Naive thymus-derived CD4-positive, alpha-beta T cell (primary cell): Measurements from ENCODE around the gene TECTA. TPM values are rescaled to one million over a fixed set of nuclear protein-coding genes. Genes with fewer than 3 reads are reported as not detected.
"Not testable (repeated sequence)": the region's sequence is repeated elsewhere in the genome, so short reads cannot be mapped to it uniquely, and the experiment has no call there.

ENCODE experiments used
- ATAC-seq: fragments of 150-1000 bp; cut with Tn5 transposase; 2 replicates; pipeline ENCODE4 v1.10.0; 2021; ENCODE audit warnings: mild to moderate bottlenecking, moderate library complexity
- CTCF ChIA-PET: fragments of 350-600 bp; sonication (Branson Sonifier 250); formaldehyde crosslinking; loops from one replicate; lab custom pipeline; 2021; ENCODE audit warnings: antibody characterized with exemption; lab: Charles Lee
- POLR2A ChIA-PET: fragments of 350-600 bp; sonication (Branson Sonifier 250); formaldehyde crosslinking; loops from one replicate; lab custom pipeline; 2021; ENCODE audit warnings: antibody characterized with exemption, inconsistent platforms; lab: Charles Lee
- DNase-seq, 9 donors: peaks; one replicate each; pipeline versions ENCODE4 v3.0.0 to v3.0.0-alpha.2; 2020 to 2022; ENCODE audit warnings: mixed read lengths in 1 of 9
- H3K27ac ChIP-seq: one replicate; pipeline ENCODE4 v1.7.0; 2013; ENCODE audit warnings: mild to moderate bottlenecking, low read depth, low read length, moderate library complexity
- H3K27me3 ChIP-seq, 2 donors: one replicate each; pipeline ENCODE4 v1.7.0; 2013; ENCODE audit warnings: low read length in 2 of 2, mild to moderate bottlenecking in 2 of 2, moderate library complexity in 2 of 2; ENCODE audit not compliant: control insufficient read depth in 2 of 2, insufficient read depth in 2 of 2
- H3K36me3 ChIP-seq, 3 experiments: 1 replicate in 2 of 3; 2 replicates in 1 of 3; pipeline ENCODE4 v1.7.0; 2013; ENCODE audit warnings: low read length in 3 of 3, mild to moderate bottlenecking in 3 of 3, moderate library complexity in 1 of 3; ENCODE audit not compliant: insufficient read depth in 3 of 3, control insufficient read depth in 2 of 3
- H3K4me1 ChIP-seq, 2 donors: one replicate each; pipeline ENCODE4 v1.7.0; 2013; ENCODE audit warnings: low read length in 2 of 2, mild to moderate bottlenecking in 2 of 2, moderate library complexity in 1 of 2; ENCODE audit not compliant: control insufficient read depth in 2 of 2, insufficient read depth in 2 of 2
- H3K4me3 ChIP-seq: 2 replicates; pipeline ENCODE4 v1.7.0; 2013; ENCODE audit warnings: mild to moderate bottlenecking, low read length
- H3K9me3 ChIP-seq, 3 experiments: 1 replicate in 2 of 3; 2 replicates in 1 of 3; pipeline ENCODE4 v1.7.0; 2013; ENCODE audit warnings: low read length in 3 of 3; ENCODE audit not compliant: control insufficient read depth in 2 of 3
- H3K27ac Mint-ChIP-seq, 9 donors: one replicate each; pipeline ENCODE4 v1.8.0; 2020 to 2022; ENCODE audit warnings: mixed read lengths in 9 of 9, mild to moderate bottlenecking in 8 of 9, moderate library complexity in 5 of 9, inconsistent platforms in 2 of 9
- H3K27me3 Mint-ChIP-seq, 5 donors: one replicate each; pipeline ENCODE4 v1.8.0; 2021 to 2022; ENCODE audit warnings: mixed read lengths in 5 of 5, mild to moderate bottlenecking in 1 of 5
- H3K36me3 Mint-ChIP-seq, 5 donors: one replicate each; pipeline ENCODE4 v1.8.0; 2020 to 2022; ENCODE audit warnings: mixed read lengths in 5 of 5, mild to moderate bottlenecking in 3 of 5, inconsistent platforms in 1 of 5
- H3K4me1 Mint-ChIP-seq, 7 donors: one replicate each; pipeline ENCODE4 v1.8.0; 2020 to 2022; ENCODE audit warnings: mixed read lengths in 7 of 7, mild to moderate bottlenecking in 3 of 7, inconsistent platforms in 1 of 7
- H3K4me3 Mint-ChIP-seq, 10 donors: one replicate each; pipeline ENCODE4 v1.8.0; 2020 to 2022; ENCODE audit warnings: mild to moderate bottlenecking in 10 of 10, mixed read lengths in 10 of 10, moderate library complexity in 6 of 10, inconsistent platforms in 2 of 10
- H3K9me3 Mint-ChIP-seq, 11 donors: one replicate each; pipeline ENCODE4 v1.8.0; 2020 to 2022; ENCODE audit warnings: mixed read lengths in 11 of 11, mild to moderate bottlenecking in 4 of 11, inconsistent platforms in 1 of 11, moderate library complexity in 1 of 11
- intact Hi-C, 2 donors: fragments of 100-400 bp; cut with micrococcal nuclease; formaldehyde crosslinking; loops; one replicate each; pipeline ENCODE4 v1.15.1; 2023
- polyA plus RNA-seq, 2 donors: library from polyadenylated mRNA; unstranded; fragments of 300-500 nt; fragmentation: Illumina TruSeq; gene quantifications; one replicate each; pipeline ENCODE4 v1.2.3, GENCODE V29; 2021
- total RNA-seq, 6 experiments: library from RNA in 5 of 6; stranded (reverse) in 5 of 6; gene quantifications; 1 replicate in 5 of 6; 2 replicates in 1 of 6; pipeline ENCODE4 v1.2.3 and lab custom pipeline; 2021 to 2026

Gene TECTA
- total and polyA plus RNA-seq, 7 experiments from 2014 or later = 0.29 to 0.75 (median 0.47) TPM

- CTCF ChIA-PET = no interaction called here
Observed at GRCh38 chr11:121109916-121110586, 9.0 kb downstream of the TECTA start.

GRCh38 chr11:121110871-121111724 lies 10.1 kb downstream of the TECTA start:
- no peaks in the 10 kb centered on the region for H3K9me3 ChIP-seq
- Mint-ChIP-seq H3K4me1 (peaks cover 0 to 5% (median 0%) of the 10 kb centered on the region in 7 donors), H3K27me3 (peaks cover 5 to 29% (median 15%) of the 10 kb centered on the region in 5 donors), H3K27ac (no peak overlapping the region), H3K36me3 (no peaks in the 10 kb centered on the region), H3K4me3 (no peak overlapping the region), H3K9me3 (no peaks in the 10 kb centered on the region)
- CTCF ChIA-PET = no interaction called here
- intact Hi-C loops = loop anchor here (5.0 to 10.0 kb wide), 3 partner anchors 179 to 426 kb away; no protein-coding TSS in a partner anchor
- H3K4me1 ChIP-seq = no peaks in the 10 kb centered on the region
- DNase-seq (no peak), ATAC-seq (no peak)
- no peak overlapping the region for H3K4me3 ChIP-seq
- no peak overlapping the region for H3K27ac ChIP-seq
- no peaks in the 10 kb centered on the region for H3K36me3 ChIP-seq
- no peaks in the 10 kb centered on the region for H3K27me3 ChIP-seq
- POLR2A ChIA-PET = no interaction called here

More at GRCh38 chr11:121109916-121110586, 9.0 kb downstream of the TECTA start:
- no peak overlapping the region for H3K27ac ChIP-seq
- H3K27me3 ChIP-seq = no peaks in the 10 kb centered on the region
- POLR2A ChIA-PET = interaction anchor here (0.6 kb wide), 1 partner anchor 17 kb away, joined by 4 read pairs; no protein-coding TSS in a partner anchor
- H3K4me3 ChIP-seq = no peak overlapping the region
- Mint-ChIP-seq H3K27ac (no peak overlapping the region), H3K4me3 (no peak overlapping the region), H3K27me3 (peaks cover 5 to 29% (median 15%) of the 10 kb centered on the region in 5 donors), H3K9me3 (no peaks in the 10 kb centered on the region), H3K36me3 (no peaks in the 10 kb centered on the region), H3K4me1 (peaks cover 0 to 5% (median 0%) of the 10 kb centered on the region in 7 donors)
- H3K36me3 ChIP-seq = no peaks in the 10 kb centered on the region
- DNase-seq (no peak), ATAC-seq (no peak)
- H3K4me1 ChIP-seq = no peaks in the 10 kb centered on the region
- intact Hi-C loops = loop anchor here (5.0 to 10.0 kb wide), 3 partner anchors 178 to 425 kb away; no protein-coding TSS in a partner anchor
- no peaks in the 10 kb centered on the region for H3K9me3 ChIP-seq

- H3K36me3 Mint-ChIP-seq = no peaks in the 10 kb centered on the region
Observed at GRCh38 chr11:121112498-121113455, 11.7 kb downstream of the TECTA start.

GRCh38 chr11:121113611-121114010 lies 12.6 kb downstream of the TECTA start:
- intact Hi-C loops = loop anchor here (2.0 to 10.0 kb wide), 4 partner anchors 181 to 603 kb away; partner anchors contain the start of gene GRIK4 (in 1 of the 2)
- ChIA-PET POLR2A (no interaction called here), CTCF (no interaction called here)
- DNase-seq (no peak), ATAC-seq (no peak)
- Histone ChIP-seq H3K27me3 (no peaks in the 10 kb centered on the region), H3K4me3 (no peak overlapping the region), H3K9me3 (no peaks in the 10 kb centered on the region), H3K4me1 (no peaks in the 10 kb centered on the region), H3K27ac (no peak overlapping the region), H3K36me3 (no peaks in the 10 kb centered on the region)
- Mint-ChIP-seq H3K4me1 (peaks cover 0 to 5% (median 0%) of the 10 kb centered on the region in 7 donors), H3K9me3 (no peaks in the 10 kb centered on the region), H3K4me3 (no peak overlapping the region), H3K27me3 (peaks cover 5 to 32% (median 15%) of the 10 kb centered on the region in 5 donors), H3K36me3 (no peaks in the 10 kb centered on the region), H3K27ac (no peak overlapping the region)

More at GRCh38 chr11:121112498-121113455, 11.7 kb downstream of the TECTA start:
- intact Hi-C loops = loop anchor here (1.0 to 10.0 kb wide), 5 partner anchors 178 to 602 kb away; partner anchors contain the start of gene GRIK4 (in 1 of the 2)
- ChIA-PET POLR2A (no interaction called here), CTCF (no interaction called here)
- peak in 6 of 9 donors; percentile 1 to 43 (median 30) for DNase-seq
- peak; percentile 72 for ATAC-seq
- H3K36me3 ChIP-seq = no peaks in the 10 kb centered on the region
- H3K9me3 ChIP-seq = no peaks in the 10 kb centered on the region
- no peak overlapping the region for H3K27ac Mint-ChIP-seq
- peaks cover 0 to 5% (median 0%) of the 10 kb centered on the region in 7 donors for H3K4me1 Mint-ChIP-seq
- H3K27ac ChIP-seq = no peak overlapping the region
- H3K4me3 Mint-ChIP-seq = no peak overlapping the region
- H3K27me3 Mint-ChIP-seq = peaks cover 5 to 32% (median 15%) of the 10 kb centered on the region in 5 donors
- no peaks in the 10 kb centered on the region for H3K9me3 Mint-ChIP-seq
- H3K4me1 ChIP-seq = no peaks in the 10 kb centered on the region
- H3K4me3 ChIP-seq = no peak overlapping the region
- H3K27me3 ChIP-seq = no peaks in the 10 kb centered on the region

- H3K27ac ChIP-seq, H3K36me3 ChIP-seq, H3K9me3 Mint-ChIP-seq, CTCF ChIA-PET, H3K27me3 ChIP-seq, DNase-seq, H3K27ac Mint-ChIP-seq, ATAC-seq, POLR2A ChIA-PET, H3K36me3 Mint-ChIP-seq, H3K4me1 Mint-ChIP-seq, H3K4me3 ChIP-seq, H3K4me1 ChIP-seq, H3K4me3 Mint-ChIP-seq, H3K9me3 ChIP-seq: not testable (repeated sequence)
- peaks cover 5 to 28% (median 15%) of the 10 kb centered on the region in 5 donors for H3K27me3 Mint-ChIP-seq
- intact Hi-C loops = loop anchor here in 1 of 2 donors (10.0 kb wide), 1 partner anchor 430 kb away; no protein-coding TSS in a partner anchor
Observed at GRCh38 chr11:121115024-121115423, 14.0 kb downstream of the TECTA start.

- H3K4me3 ChIP-seq = no peak overlapping the region
- peaks cover 0 to 9% (median 5%) of the 10 kb centered on the region in 5 donors for H3K27me3 Mint-ChIP-seq
- no peaks in the 10 kb centered on the region for H3K36me3 ChIP-seq
- no peaks in the 10 kb centered on the region for H3K36me3 Mint-ChIP-seq
- H3K27ac ChIP-seq = no peak overlapping the region
- POLR2A ChIA-PET = no interaction called here
- no peak overlapping the region for H3K4me3 Mint-ChIP-seq
- intact Hi-C loops = loop anchor here in 1 of 2 donors (10.0 kb wide), 1 partner anchor 433 kb away; no protein-coding TSS in a partner anchor
- peaks cover 0 to 13% (median 4%) of the 10 kb centered on the region in 11 donors for H3K9me3 Mint-ChIP-seq
- CTCF ChIA-PET = no interaction called here
- H3K4me1 ChIP-seq = no peaks in the 10 kb centered on the region
- no peak for ATAC-seq
- peaks cover 0 to 5% (median 0%) of the 10 kb centered on the region in 3 experiments for H3K9me3 ChIP-seq
- H3K27ac Mint-ChIP-seq = no peak overlapping the region
- H3K4me1 Mint-ChIP-seq = no peaks in the 10 kb centered on the region
- no peaks in the 10 kb centered on the region for H3K27me3 ChIP-seq
- DNase-seq = no peak
Observed at GRCh38 chr11:121117788-121118187, 16.7 kb downstream of the TECTA start.
